Ectodermal cell (in vitro differentiated cells): ENCODE data around the gene PRKCG.
"Not testable (repeated sequence)": the region's sequence is repeated elsewhere in the genome, so short reads cannot be mapped to it uniquely, and the experiment has no call there.

Experiments used
- H3K27ac ChIP-seq: 2 replicates; pipeline ENCODE4 v1.7.0; 2013; ENCODE audit warnings: mild to moderate bottlenecking, low read depth, low read length; ENCODE audit not compliant: insufficient read depth, poor library complexity, severe bottlenecking
- H3K27me3 ChIP-seq: 2 replicates; pipeline ENCODE4 v1.7.0; 2013; ENCODE audit warnings: mild to moderate bottlenecking, low read length; ENCODE audit not compliant: insufficient read depth, control insufficient read depth, poor library complexity, severe bottlenecking
- H3K36me3 ChIP-seq: one replicate; pipeline ENCODE4 v1.7.0; 2013; ENCODE audit warnings: low read length; ENCODE audit not compliant: control insufficient read depth, insufficient read depth
- H3K4me1 ChIP-seq: one replicate; pipeline ENCODE4 v1.7.0; 2013; ENCODE audit warnings: low read length; ENCODE audit not compliant: control insufficient read depth, insufficient read depth
- H3K4me3 ChIP-seq: 2 replicates; pipeline ENCODE4 v1.7.0; 2013; ENCODE audit warnings: low read depth, low read length, control low read depth; ENCODE audit not compliant: insufficient read depth
- H3K9me3 ChIP-seq: 2 replicates; pipeline ENCODE4 v1.7.0; 2013; ENCODE audit warnings: mild to moderate bottlenecking, low read length, moderate library complexity; ENCODE audit not compliant: control insufficient read depth
- WGBS, 2 experiments: methylation state at CpG; one replicate each; pipeline ENCODE4 v1.1.7; 2013; ENCODE audit warnings: missing lambda C conversion rate in 2 of 2; 5-methylcytosine and 5-hydroxymethylcytosine counted together

PRKCG gene

GRCh38 chr19:53865523-53865917 lies 16.5 kb upstream of the PRKCG start:
- peak overlapping the region; percentile 63 for H3K4me3 ChIP-seq
- H3K4me1 ChIP-seq: peaks cover 4% of the 10 kb centered on the region
- H3K36me3 ChIP-seq: no peaks in the 10 kb centered on the region
- H3K27ac ChIP-seq: peak overlapping the region; percentile 100
- no peaks in the 10 kb centered on the region for H3K9me3 ChIP-seq
- no peaks in the 10 kb centered on the region for H3K27me3 ChIP-seq
- 64 to 65% methylated on average over 9 of the region's 9 CpGs for WGBS, 2 experiments

- H3K9me3 ChIP-seq: no peaks in the 10 kb centered on the region
- whole genome bisulfite sequencing, 2 experiments: 1 to 2% methylated on average over 50 of the region's 50 CpGs
- peaks cover 5% of the 10 kb centered on the region for H3K36me3 ChIP-seq
- H3K4me1 ChIP-seq: peaks cover 5% of the 10 kb centered on the region
- H3K27ac ChIP-seq: peak overlapping the region; percentile 100
- no peaks in the 10 kb centered on the region for H3K27me3 ChIP-seq
- peak overlapping the region; percentile 63 for H3K4me3 ChIP-seq
These were observed 15.8 kb upstream of the PRKCG start for GRCh38 chr19:53865918-53866864.

GRCh38 chr19:53866865-53867224 lies 15.2 kb upstream of the PRKCG start:
- Histone ChIP-seq H3K36me3 (peaks cover 5% of the 10 kb centered on the region), H3K4me3 (peak overlapping the region; percentile 63)
- WGBS, 2 experiments: 5 to 6% methylated on average over 14 of the region's 14 CpGs

GRCh38 chr19:53867225-53868090 lies 14.5 kb upstream of the PRKCG start, which contains the start of gene MYADM:
Gene MYADM, plus strand, starts transcription at chr19:53867883. Its CDS starts 5,647 bp downstream, at chr19:53873530.
- Histone ChIP-seq H3K36me3 (peaks cover 5% of the 10 kb centered on the region), H3K27ac (peak within 1 kb of the TSS; percentile 100), H3K9me3 (no peaks in the 10 kb centered on the region), H3K4me3 (peak within 1 kb of the TSS; percentile 75), H3K27me3 (no peaks in the 10 kb centered on the region), H3K4me1 (peaks cover 8% of the 10 kb centered on the region)
- 0% methylated on average over 32 to 37 of the region's 37 CpGs for WGBS, 2 experiments

More at GRCh38 chr19:53866865-53867224, 15.2 kb upstream of the PRKCG start:
- H3K4me1 ChIP-seq: peaks cover 8% of the 10 kb centered on the region
- peak overlapping the region; percentile 100 for H3K27ac ChIP-seq
- no peaks in the 10 kb centered on the region for H3K27me3 ChIP-seq
- H3K9me3 ChIP-seq: no peaks in the 10 kb centered on the region

GRCh38 chr19:53868091-53868891 lies 13.7 kb upstream of the PRKCG start:
- peaks cover 8% of the 10 kb centered on the region for H3K4me1 ChIP-seq
- no peaks in the 10 kb centered on the region for H3K9me3 ChIP-seq
- WGBS, 2 experiments: 0 to 1% methylated on average over 34 of the region's 37 CpGs
- H3K27ac ChIP-seq: peak overlapping the region; percentile 84
- H3K36me3 ChIP-seq: peaks cover 5% of the 10 kb centered on the region
- H3K4me3 ChIP-seq: peak overlapping the region; percentile 75
- no peaks in the 10 kb centered on the region for H3K27me3 ChIP-seq

DNA sequence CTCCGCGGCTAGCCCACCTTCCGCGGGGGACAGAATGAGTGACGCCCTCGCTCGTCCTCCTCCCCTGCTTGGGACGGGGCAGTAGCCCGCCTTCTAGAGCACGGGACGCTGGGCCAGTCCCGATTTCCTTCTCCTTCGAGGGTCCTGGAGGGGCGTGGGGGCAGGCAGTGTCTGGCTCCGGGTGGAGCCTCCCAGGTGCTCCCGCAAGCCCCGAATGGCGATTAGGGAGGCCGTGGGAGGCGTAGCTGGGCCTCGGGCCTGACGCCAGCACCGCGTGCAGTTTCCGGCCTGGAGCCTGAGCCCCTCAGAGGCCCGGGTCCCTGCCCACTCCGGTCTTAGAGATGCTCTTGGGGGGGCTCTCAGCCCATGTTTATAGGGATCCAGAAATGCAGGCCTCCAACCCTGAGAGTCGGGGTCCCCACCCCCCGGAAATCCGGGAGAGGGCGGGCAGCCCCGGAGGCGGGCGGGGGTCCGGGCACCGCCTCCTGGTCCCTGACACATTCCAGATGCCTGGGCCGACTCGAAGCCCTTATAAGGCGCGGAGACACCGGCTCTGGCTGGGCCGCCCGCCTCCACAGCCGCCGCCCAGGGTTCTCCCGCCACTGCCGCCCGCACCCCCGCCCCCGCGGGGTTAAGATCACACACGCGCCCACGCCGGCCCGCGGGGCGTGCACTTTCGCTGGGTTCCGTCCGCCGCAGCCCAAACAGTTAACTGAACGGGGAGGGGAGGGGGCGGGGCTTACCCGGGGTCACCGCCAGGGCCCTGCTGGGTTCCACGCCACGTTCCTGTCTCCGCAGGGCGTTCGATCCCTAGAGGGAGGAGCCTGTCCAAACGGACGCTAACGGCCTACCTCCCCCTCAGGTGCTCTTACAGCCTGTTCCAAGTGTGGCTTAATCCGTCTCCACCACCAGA lies 12.8 kb upstream of the PRKCG start:
- Histone ChIP-seq H3K27ac (peak overlapping the region; percentile 84), H3K4me1 (peaks cover 8% of the 10 kb centered on the region), H3K4me3 (peak overlapping the region; percentile 75), H3K27me3 (no peaks in the 10 kb centered on the region), H3K9me3 (no peaks in the 10 kb centered on the region), H3K36me3 (peaks cover 12% of the 10 kb centered on the region)
- 0% methylated on average over 75 of the region's 75 CpGs for WGBS, 2 experiments

GRCh38 chr19:53869805-53870484 lies 12.1 kb upstream of the PRKCG start:
- peaks cover 12% of the 10 kb centered on the region for H3K36me3 ChIP-seq
- WGBS, 2 experiments: 12 to 14% methylated on average over 20 to 24 of the region's 24 CpGs
- H3K27ac ChIP-seq: peak overlapping the region; percentile 84
- H3K27me3 ChIP-seq, H3K9me3 ChIP-seq, H3K4me1 ChIP-seq: not testable (repeated sequence)
- peak overlapping the region; percentile 75 for H3K4me3 ChIP-seq

GRCh38 chr19:53870485-53870844 lies 11.5 kb upstream of the PRKCG start:
- Histone ChIP-seq H3K27me3 (no peaks in the 10 kb centered on the region), H3K27ac (peak overlapping the region; percentile 63), H3K4me1 (peaks cover 8% of the 10 kb centered on the region), H3K9me3 (no peaks in the 10 kb centered on the region), H3K4me3 (peak overlapping the region; percentile 75), H3K36me3 (peaks cover 12% of the 10 kb centered on the region)
- WGBS, 2 experiments: 67 to 69% methylated on average over 5 of the region's 5 CpGs
